ENCODE data around the gene APOBEC4.

DNA sequence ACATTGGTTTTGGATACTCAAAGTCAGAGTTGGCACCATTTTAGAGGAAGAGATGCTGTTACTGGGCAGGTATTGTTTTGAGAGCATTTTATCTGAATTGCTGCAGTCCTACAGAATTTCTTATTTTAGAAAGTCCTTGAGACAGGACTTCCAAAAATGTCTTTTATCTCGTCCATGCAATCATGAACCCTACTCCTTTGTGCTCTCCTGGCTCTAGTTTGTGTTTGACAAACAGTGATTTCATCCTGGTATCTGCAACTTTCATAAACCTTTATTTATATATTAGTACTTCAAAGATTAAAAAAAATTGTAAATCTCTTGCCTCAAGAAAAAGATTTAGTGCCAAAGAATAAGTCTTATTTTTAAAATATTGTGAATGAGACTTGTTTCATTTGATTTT, 12.9 kb downstream of the APOBEC4 start:
- TF ChIP-seq, protein P1, sequence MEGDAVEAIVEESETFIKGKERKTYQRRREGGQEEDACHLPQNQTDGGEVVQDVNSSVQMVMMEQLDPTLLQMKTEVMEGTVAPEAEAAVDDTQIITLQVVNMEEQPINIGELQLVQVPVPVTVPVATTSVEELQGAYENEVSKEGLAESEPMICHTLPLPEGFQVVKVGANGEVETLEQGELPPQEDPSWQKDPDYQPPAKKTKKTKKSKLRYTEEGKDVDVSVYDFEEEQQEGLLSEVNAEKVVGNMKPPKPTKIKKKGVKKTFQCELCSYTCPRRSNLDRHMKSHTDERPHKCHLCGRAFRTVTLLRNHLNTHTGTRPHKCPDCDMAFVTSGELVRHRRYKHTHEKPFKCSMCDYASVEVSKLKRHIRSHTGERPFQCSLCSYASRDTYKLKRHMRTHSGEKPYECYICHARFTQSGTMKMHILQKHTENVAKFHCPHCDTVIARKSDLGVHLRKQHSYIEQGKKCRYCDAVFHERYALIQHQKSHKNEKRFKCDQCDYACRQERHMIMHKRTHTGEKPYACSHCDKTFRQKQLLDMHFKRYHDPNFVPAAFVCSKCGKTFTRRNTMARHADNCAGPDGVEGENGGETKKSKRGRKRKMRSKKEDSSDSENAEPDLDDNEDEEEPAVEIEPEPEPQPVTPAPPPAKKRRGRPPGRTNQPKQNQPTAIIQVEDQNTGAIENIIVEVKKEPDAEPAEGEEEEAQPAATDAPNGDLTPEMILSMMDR (IDR thresholded peaks at IDR 0.05): no peak
- TF ChIP-seq EP300 (IDR thresholded peaks at IDR 0.05) (no peak), POLR2AphosphoS5 (IDR thresholded peaks at IDR 0.05) (no peak)

Data from suprapubic skin (tissue), 4 donors.